NCI-H1105 (cell line): ENCODE results near the gene SPART.

ENCODE experiments used
- DNase-seq: peaks from one replicate; lab custom pipeline; 2025; lab: John Stamatoyannopoulos, UW

SPART gene

GRCh38 chr13:36346222-36347083 lies at the start of gene SPART:
Gene SPART, minus strand, starts transcription at chr13:36346394. Its CDS starts 10,564 bp downstream, at chr13:36335830.
- no peak for DNase-seq

- DNase-seq, result no peak
These were observed 49.1 kb upstream of the SPART start for GRCh38 chr13:36395280-36395679.

- DNase-seq, result no peak
These were observed 39.3 kb upstream of the SPART start for GRCh38 chr13:36385489-36385888.

- DNase-seq, result no peak
These were observed 35.8 kb upstream of the SPART start for GRCh38 chr13:36382030-36382429.

GRCh38 chr13:36377826-36378468 lies 31.8 kb upstream of the SPART start:
- DNase-seq, result no peak

GRCh38 chr13:36374063-36374462 lies 27.9 kb upstream of the SPART start:
- no peak for DNase-seq

GRCh38 chr13:36371185-36371584 lies 25.0 kb upstream of the SPART start:
- DNase-seq, result no peak

GRCh38 chr13:36370108-36370429 lies 23.9 kb upstream of the SPART start:
- DNase-seq, result no peak

- no peak for DNase-seq
These were observed 23.3 kb upstream of the SPART start for GRCh38 chr13:36369268-36370107.

- no peak for DNase-seq
These were observed 19.8 kb upstream of the SPART start for GRCh38 chr13:36366031-36366430.

GRCh38 chr13:36363366-36363863 lies 17.2 kb upstream of the SPART start:
- DNase-seq, result no peak

GRCh38 chr13:36362914-36363313 lies 16.7 kb upstream of the SPART start:
- DNase-seq, result no peak

GRCh38 chr13:36362251-36362650 lies 16.1 kb upstream of the SPART start:
- DNase-seq, result no peak

GRCh38 chr13:36360903-36361302 lies 14.7 kb upstream of the SPART start:
- no peak for DNase-seq

- DNase-seq, result no peak
These were observed 13.2 kb upstream of the SPART start for GRCh38 chr13:36359301-36359950.

GRCh38 chr13:36358175-36358718 lies 12.1 kb upstream of the SPART start:
- DNase-seq, result no peak

- DNase-seq, result no peak
These were observed 11.5 kb upstream of the SPART start for GRCh38 chr13:36357692-36358091.

- DNase-seq, result no peak
These were observed 11.0 kb upstream of the SPART start for GRCh38 chr13:36357231-36357630.

GRCh38 chr13:36356058-36356457 lies 9.9 kb upstream of the SPART start:
- no peak for DNase-seq

- DNase-seq, result no peak
These were observed 9.4 kb upstream of the SPART start for GRCh38 chr13:36355632-36356031.

GRCh38 chr13:36354842-36355623 lies 8.8 kb upstream of the SPART start:
- DNase-seq, result no peak
